KMS-11 (cell line): Measurements from ENCODE around the gene DAP3.

Experiments
- H2AFZ ChIP-seq: fragments of 200-600 bp; sonication (generic); 2 replicates; pipeline ENCODE4 v1.6.1; 2016; ENCODE audit warnings: antibody characterized with exemption, mixed run types, low read depth
- H3K27ac ChIP-seq: fragments of 200-600 bp; sonication (generic); 2 replicates; pipeline ENCODE4 v1.6.1; 2016; ENCODE audit warnings: mild to moderate bottlenecking, mixed run types
- H3K27me3 ChIP-seq: fragments of 200-600 bp; sonication (generic); 2 replicates; pipeline ENCODE4 v1.6.1; 2017; ENCODE audit warnings: mild to moderate bottlenecking, low read depth, mixed run types, moderate library complexity; ENCODE audit not compliant: insufficient read depth
- H3K36me3 ChIP-seq: fragments of 200-600 bp; sonication (generic); 2 replicates; pipeline ENCODE4 v1.6.1; 2017; ENCODE audit warnings: mild to moderate bottlenecking, mixed run types; ENCODE audit not compliant: insufficient read depth
- H3K4me1 ChIP-seq: fragments of 200-600 bp; sonication (generic); 2 replicates; pipeline ENCODE4 v1.6.1; 2016; ENCODE audit warnings: mild to moderate bottlenecking, low read depth, mixed run types; ENCODE audit not compliant: poor library complexity, severe bottlenecking
- H3K4me2 ChIP-seq: fragments of 200-600 bp; sonication (generic); 2 replicates; pipeline ENCODE4 v1.7.0; 2016; ENCODE audit warnings: mild to moderate bottlenecking, mixed run types
- H3K4me3 ChIP-seq: fragments of 200-600 bp; sonication (generic); IDR thresholded peaks from 2 replicates; pipeline ENCODE4 v1.6.1; 2017; ENCODE audit warnings: low read depth, low read length, mixed read lengths; ENCODE audit not compliant: insufficient read depth
- H3K79me2 ChIP-seq: fragments of 200-600 bp; sonication (generic); 2 replicates; pipeline ENCODE4 v1.6.1; 2016; ENCODE audit warnings: low read depth, mixed run types; ENCODE audit not compliant: insufficient read depth
- H3K9ac ChIP-seq: fragments of 200-600 bp; sonication (generic); 2 replicates; pipeline ENCODE4 v1.6.1; 2016; ENCODE audit warnings: mild to moderate bottlenecking, mixed run types
- H4K20me1 ChIP-seq: fragments of 200-600 bp; sonication (generic); 2 replicates; pipeline ENCODE4 v1.6.1; 2016; ENCODE audit warnings: mild to moderate bottlenecking, mixed run types; ENCODE audit not compliant: insufficient read depth
- TF ChIP-seq, protein P1 (sequence below): fragments of 200-600 bp; sonication (generic); conservative IDR thresholded peaks from 2 replicates; pipeline ENCODE4 v1.6.1; 2017; ENCODE audit warnings: low read depth, mild to moderate bottlenecking, antibody characterized with exemption, low read length, moderate library complexity, mixed read lengths

The DAP3 gene

GRCh38 chr1:155645648-155646047, 43.2 kb upstream of the DAP3 start:
- H3K27ac ChIP-seq, result no peak overlapping the region
- no peaks in the 10 kb centered on the region for H4K20me1 ChIP-seq
- no peak overlapping the region for H3K4me3 ChIP-seq
- H3K9ac ChIP-seq, result no peak overlapping the region
- no peak overlapping the region for H3K4me2 ChIP-seq
- no peaks in the 10 kb centered on the region for H3K4me1 ChIP-seq
- TF ChIP-seq, protein P1, sequence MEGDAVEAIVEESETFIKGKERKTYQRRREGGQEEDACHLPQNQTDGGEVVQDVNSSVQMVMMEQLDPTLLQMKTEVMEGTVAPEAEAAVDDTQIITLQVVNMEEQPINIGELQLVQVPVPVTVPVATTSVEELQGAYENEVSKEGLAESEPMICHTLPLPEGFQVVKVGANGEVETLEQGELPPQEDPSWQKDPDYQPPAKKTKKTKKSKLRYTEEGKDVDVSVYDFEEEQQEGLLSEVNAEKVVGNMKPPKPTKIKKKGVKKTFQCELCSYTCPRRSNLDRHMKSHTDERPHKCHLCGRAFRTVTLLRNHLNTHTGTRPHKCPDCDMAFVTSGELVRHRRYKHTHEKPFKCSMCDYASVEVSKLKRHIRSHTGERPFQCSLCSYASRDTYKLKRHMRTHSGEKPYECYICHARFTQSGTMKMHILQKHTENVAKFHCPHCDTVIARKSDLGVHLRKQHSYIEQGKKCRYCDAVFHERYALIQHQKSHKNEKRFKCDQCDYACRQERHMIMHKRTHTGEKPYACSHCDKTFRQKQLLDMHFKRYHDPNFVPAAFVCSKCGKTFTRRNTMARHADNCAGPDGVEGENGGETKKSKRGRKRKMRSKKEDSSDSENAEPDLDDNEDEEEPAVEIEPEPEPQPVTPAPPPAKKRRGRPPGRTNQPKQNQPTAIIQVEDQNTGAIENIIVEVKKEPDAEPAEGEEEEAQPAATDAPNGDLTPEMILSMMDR, result no peak
- no peak overlapping the region for H2AFZ ChIP-seq
- H3K27me3 ChIP-seq, result no peaks in the 10 kb centered on the region
- no peaks in the 10 kb centered on the region for H3K79me2 ChIP-seq
- H3K36me3 ChIP-seq, result no peaks in the 10 kb centered on the region

- Histone ChIP-seq H3K9ac (no peak overlapping the region), H3K79me2 (no peaks in the 10 kb centered on the region), H3K4me3 (no peak overlapping the region), H3K27me3 (no peaks in the 10 kb centered on the region; the same call in 1 of the 2 replicates), H4K20me1 (no peaks in the 10 kb centered on the region), H3K4me2 (no peak overlapping the region), H3K27ac (no peak overlapping the region), H2AFZ (no peak overlapping the region), H3K4me1 (no peaks in the 10 kb centered on the region), H3K36me3 (no peaks in the 10 kb centered on the region)
- TF ChIP-seq, protein P1, result no peak
These were observed 42.6 kb upstream of the DAP3 start for GRCh38 chr1:155646307-155646706.

- no peaks in the 10 kb centered on the region; the same call in 1 of the 2 replicates for H3K27me3 ChIP-seq
- TF ChIP-seq, protein P1, result no peak
- H3K4me1 ChIP-seq, result no peaks in the 10 kb centered on the region
- H3K36me3 ChIP-seq, result no peaks in the 10 kb centered on the region
- no peaks in the 10 kb centered on the region for H4K20me1 ChIP-seq
- H3K27ac ChIP-seq, result no peak overlapping the region
- peak overlapping the region; percentile 10 for H3K4me3 ChIP-seq
- no peak overlapping the region for H3K4me2 ChIP-seq
- no peak overlapping the region for H3K9ac ChIP-seq
- H3K79me2 ChIP-seq, result no peaks in the 10 kb centered on the region
- H2AFZ ChIP-seq, result no peak overlapping the region
These were observed 40.4 kb upstream of the DAP3 start for GRCh38 chr1:155648207-155649147.

- no peak overlapping the region for H3K4me2 ChIP-seq
- H3K79me2 ChIP-seq, result no peaks in the 10 kb centered on the region
- no peaks in the 10 kb centered on the region for H3K36me3 ChIP-seq
- TF ChIP-seq, protein P1, result no peak
- H3K4me3 ChIP-seq, result no peak overlapping the region
- no peak overlapping the region for H3K27ac ChIP-seq
- no peaks in the 10 kb centered on the region for H4K20me1 ChIP-seq
- H3K9ac ChIP-seq, result no peak overlapping the region
- H3K27me3 ChIP-seq, result no peaks in the 10 kb centered on the region; the same call in 1 of the 2 replicates
- H3K4me1 ChIP-seq, result no peaks in the 10 kb centered on the region
- no peak overlapping the region for H2AFZ ChIP-seq
These were observed 39.2 kb upstream of the DAP3 start for GRCh38 chr1:155649676-155650075.
